ENCODE measurements around the gene TDP1. TPM values are rescaled to one million over a fixed set of nuclear protein-coding genes. Genes with fewer than 3 reads are reported as not detected.

TDP1 gene
- polyA plus RNA-seq: 3.1 and 3.7 TPM in 2 replicates

DNA sequence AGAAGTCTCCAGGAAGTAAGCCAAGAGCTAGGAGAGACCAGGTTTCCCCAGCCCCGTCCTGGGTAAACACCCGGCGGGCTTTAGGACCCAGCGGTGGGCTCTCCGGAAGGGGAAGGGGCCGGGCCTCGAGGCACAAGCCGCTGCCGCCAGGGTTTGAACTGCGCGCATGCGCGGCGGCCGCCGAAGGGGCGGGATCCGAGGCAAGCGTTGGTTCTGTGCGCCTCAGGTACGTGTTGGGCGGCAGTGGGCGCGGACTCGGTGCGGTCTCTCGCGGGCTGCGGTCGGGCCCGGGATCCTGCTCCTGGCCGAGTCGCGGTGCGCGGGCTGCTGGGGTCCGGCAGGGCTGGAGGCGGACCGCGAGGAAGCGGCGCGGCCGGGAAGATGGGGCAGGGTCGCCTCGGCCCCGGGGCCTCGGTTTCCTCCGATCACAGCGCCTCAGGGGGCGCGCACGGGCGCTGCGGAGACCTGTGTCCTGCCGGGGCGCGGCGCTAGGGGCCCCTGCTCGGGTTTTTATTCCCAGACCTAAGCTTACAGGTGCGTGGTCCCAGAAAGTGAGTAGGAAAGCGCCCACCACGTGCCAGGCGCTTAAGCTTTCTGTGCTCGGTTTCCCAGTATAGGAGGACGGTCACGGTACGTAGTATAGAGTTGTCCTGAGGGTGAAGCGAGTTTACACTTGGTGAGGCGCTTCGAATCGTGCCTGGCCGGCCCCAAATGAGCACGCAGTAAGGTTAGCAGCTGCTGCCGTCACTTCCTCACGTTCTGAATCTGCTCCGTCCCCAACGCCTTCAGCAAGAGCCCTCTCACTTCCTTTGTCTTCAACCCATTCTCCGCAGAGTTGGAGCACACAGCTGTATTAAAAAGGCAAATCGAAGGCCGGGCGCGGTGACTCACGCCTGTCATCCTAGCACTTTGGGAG is at the start of gene TDP1:
Gene TDP1, plus strand, starts transcription at position 183 of the 916 bp plus-strand sequence. CDS start 7,188 bp downstream, outside the sequence.

DNA sequence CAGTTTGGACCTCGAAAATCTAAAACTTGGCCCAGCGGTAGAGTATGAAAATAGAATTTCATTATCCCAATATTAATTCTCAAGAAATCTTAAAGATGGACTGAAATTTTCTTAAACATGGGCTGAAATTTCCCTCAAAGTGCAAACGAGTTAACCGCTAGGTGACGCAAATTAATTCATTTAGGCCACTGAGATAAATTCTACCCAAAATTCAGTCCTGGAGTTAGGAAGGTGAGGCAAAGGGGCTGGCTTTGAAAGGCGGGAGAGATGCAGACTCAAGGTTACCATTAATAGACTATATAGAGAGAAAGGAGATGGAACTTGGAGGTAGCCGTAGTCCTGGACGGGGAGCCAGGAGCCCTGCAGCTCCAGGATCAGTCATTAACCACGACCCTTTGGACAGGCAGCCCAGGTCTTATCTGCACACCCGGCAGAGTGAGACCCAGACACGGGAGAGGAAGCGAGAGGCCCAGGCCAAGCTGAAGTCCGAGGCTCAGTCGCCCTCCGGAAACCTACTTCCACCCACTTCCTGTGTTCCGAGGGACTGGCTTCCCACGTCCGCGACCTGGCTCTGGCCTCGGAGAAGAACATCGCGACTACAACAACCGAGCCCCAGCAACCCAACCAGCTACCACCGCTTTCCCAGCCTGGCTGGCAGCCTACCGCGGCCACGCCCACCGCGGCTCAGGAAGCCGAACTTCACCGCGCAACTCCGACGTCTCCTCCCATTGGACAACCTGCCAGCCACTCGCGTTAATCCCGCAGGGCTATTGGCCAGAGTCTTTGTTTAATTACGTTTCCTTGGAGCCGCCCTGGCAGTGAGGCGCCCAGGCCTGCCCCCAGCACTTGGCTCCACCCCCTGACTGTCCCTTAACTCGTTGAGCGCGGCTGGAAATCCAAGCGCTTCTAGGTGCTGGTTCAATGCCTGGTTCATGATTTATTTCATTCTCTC is 1.4 kb upstream of the TDP1 start, which contains the start of gene EFCAB11:
Gene EFCAB11, minus strand, starts transcription at position 661 of the 952 bp plus-strand sequence. Its CDS starts 70 bp downstream, at position 591.

GRCh38 chr14:90061685-90062126 is 106.0 kb downstream of the TDP1 start, which contains the start of gene KCNK13:
Gene KCNK13, plus strand, starts transcription at chr14:90061994. Its CDS starts 212 bp downstream, at chr14:90062206.

Other genes starting within 250 kb of the TDP1 start
- 19.8 and 19.9 TPM in 2 replicates for gene EFCAB11, start 1.2 kb upstream of the TDP1 start, polyA plus RNA-seq
- 0.59 and 1.0 TPM in 2 replicates for gene KCNK13, start 106.1 kb downstream of the TDP1 start, polyA plus RNA-seq

Data from Purkinje cell (primary cell).